ENCODE results near the gene TAS2R42.

The TAS2R42 gene

GRCh38 chr12:11186837-11187236 lies at the start of gene TAS2R42:
TSS of gene TAS2R42 (minus strand) at chr12:11186937. CDS start at chr12:11186937, 0 bp downstream.
- DNase-seq (ENCODE audit: low read depth), result no peak

- no peak for DNase-seq (ENCODE audit: low read depth)
Observed at GRCh38 chr12:11233532-11233931, 46.8 kb upstream of the TAS2R42 start.

GRCh38 chr12:11228296-11228879 lies 41.7 kb upstream of the TAS2R42 start:
- peak; percentile 22 for DNase-seq (ENCODE audit: low read depth)

GRCh38 chr12:11227373-11227772 lies 40.6 kb upstream of the TAS2R42 start:
- no peak for DNase-seq (ENCODE audit: low read depth)

GRCh38 chr12:11209113-11209512 lies 22.4 kb upstream of the TAS2R42 start:
- DNase-seq (ENCODE audit: low read depth), result no peak

GRCh38 chr12:11204173-11204572 lies 17.4 kb upstream of the TAS2R42 start:
- DNase-seq (ENCODE audit: low read depth), result no peak

- no peak for DNase-seq (ENCODE audit: low read depth)
Observed at GRCh38 chr12:11202811-11203210, 16.1 kb upstream of the TAS2R42 start.

- no peak for DNase-seq (ENCODE audit: low read depth)
Observed at GRCh38 chr12:11183011-11183410, 3.7 kb downstream of the TAS2R42 start.

GRCh38 chr12:11182529-11182928 lies 4.2 kb downstream of the TAS2R42 start:
- no peak for DNase-seq (ENCODE audit: low read depth)

GRCh38 chr12:11178250-11178649 lies 8.5 kb downstream of the TAS2R42 start:
- no peak for DNase-seq (ENCODE audit: low read depth)

- DNase-seq (ENCODE audit: low read depth), result no peak
Observed at GRCh38 chr12:11174022-11174421, 12.7 kb downstream of the TAS2R42 start.

GRCh38 chr12:11171969-11172675 lies 14.6 kb downstream of the TAS2R42 start:
- no peak for DNase-seq (ENCODE audit: low read depth)

- DNase-seq (ENCODE audit: low read depth), result peak; percentile 92
Observed at GRCh38 chr12:11171145-11171968, 15.4 kb downstream of the TAS2R42 start, which contains the start of gene SMIM10L1. TSS of gene SMIM10L1 (plus strand) at chr12:11171194. CDS start at chr12:11171357, 163 bp downstream.

- DNase-seq (ENCODE audit: low read depth), result no peak
Observed at GRCh38 chr12:11170810-11171144, 16.0 kb downstream of the TAS2R42 start.

GRCh38 chr12:11166300-11166699 lies 20.4 kb downstream of the TAS2R42 start:
- no peak for DNase-seq (ENCODE audit: low read depth)

GRCh38 chr12:11164384-11164783 lies 22.4 kb downstream of the TAS2R42 start:
- no peak for DNase-seq (ENCODE audit: low read depth)

- no peak for DNase-seq (ENCODE audit: low read depth)
Observed at GRCh38 chr12:11162502-11162901, 24.2 kb downstream of the TAS2R42 start.

- no peak for DNase-seq (ENCODE audit: low read depth)
Observed at GRCh38 chr12:11158885-11159444, 27.8 kb downstream of the TAS2R42 start.

- DNase-seq (ENCODE audit: low read depth), result no peak
Observed at GRCh38 chr12:11154400-11154925, 32.3 kb downstream of the TAS2R42 start.

- no peak for DNase-seq (ENCODE audit: low read depth)
Observed at GRCh38 chr12:11152725-11153124, 34.0 kb downstream of the TAS2R42 start.

GRCh38 chr12:11150832-11151231 lies 35.9 kb downstream of the TAS2R42 start:
- no peak for DNase-seq (ENCODE audit: low read depth)

GRCh38 chr12:11147420-11147819 lies 39.3 kb downstream of the TAS2R42 start:
- no peak for DNase-seq (ENCODE audit: low read depth)

All from stromal cell of bone marrow (primary cell).